HEK293T (cell line): ENCODE data around the gene SMIM36.

ENCODE experiments used
- CTCF ChIA-PET: fragments of 350-600 bp; formaldehyde crosslinking; extraction: SDS; loops from one replicate; lab custom pipeline; 2021; ENCODE audit warnings: antibody characterized with exemption, inconsistent platforms; lab: Yijun Ruan, JAX
- POLR2A ChIA-PET: fragments of 350-600 bp; formaldehyde crosslinking; extraction: SDS; loops from one replicate; lab custom pipeline; 2020; ENCODE audit warnings: antibody characterized with exemption, inconsistent platforms; lab: Yijun Ruan, JAX
- DNase-seq: peaks from one replicate; pipeline ENCODE4 v3.0.0; 2012; ENCODE audit warnings: mixed read lengths; ENCODE audit errors: extremely low spot score
- ARNT ChIP-seq: fragments of 450-650 bp; IDR thresholded peaks from 2 replicates; pipeline ENCODE4 v1.6.1; 2017; ENCODE audit warnings: mild to moderate bottlenecking
- BHLHE40 ChIP-seq: fragments of 450-650 bp; IDR thresholded peaks from 2 replicates; pipeline ENCODE4 v1.6.1; 2016; ENCODE audit warnings: mild to moderate bottlenecking, moderate library complexity, borderline replicate concordance
- CTBP1 ChIP-seq: fragments of 450-650 bp; IDR thresholded peaks from 2 replicates; pipeline ENCODE4 v1.6.1; 2016; ENCODE audit warnings: borderline replicate concordance
- ELF4 ChIP-seq: fragments of 450-650 bp; IDR thresholded peaks from 2 replicates; pipeline ENCODE4 v1.6.1; 2017; ENCODE audit warnings: antibody characterized with exemption
- FOXA1 ChIP-seq: fragments of 450-650 bp; IDR thresholded peaks from 2 replicates; pipeline ENCODE4 v1.6.1; 2016; ENCODE audit warnings: mild to moderate bottlenecking
- FOXK2 ChIP-seq: fragments of 450-650 bp; IDR thresholded peaks from 2 replicates; pipeline ENCODE4 v1.6.1; 2016; ENCODE audit warnings: mild to moderate bottlenecking
- FOXM1 ChIP-seq: fragments of 450-650 bp; IDR thresholded peaks from 2 replicates; pipeline ENCODE4 v1.6.1; 2017; ENCODE audit warnings: mild to moderate bottlenecking, borderline replicate concordance
- HDGF ChIP-seq: fragments of 450-650 bp; IDR thresholded peaks from 2 replicates; pipeline ENCODE4 v1.6.1; 2017; ENCODE audit warnings: antibody characterized with exemption, borderline replicate concordance
- L3MBTL2 ChIP-seq: fragments of 450-650 bp; conservative IDR thresholded peaks from 2 replicates; pipeline ENCODE4 v1.6.1; 2016; ENCODE audit warnings: mild to moderate bottlenecking
- LEF1 ChIP-seq: fragments of 450-650 bp; IDR thresholded peaks from 2 replicates; pipeline ENCODE4 v1.6.1; 2017; ENCODE audit warnings: mild to moderate bottlenecking, borderline replicate concordance
- NFRKB ChIP-seq: fragments of 450-650 bp; IDR thresholded peaks from 2 replicates; pipeline ENCODE4 v1.6.1; 2016; ENCODE audit warnings: mild to moderate bottlenecking, moderate library complexity
- PKNOX1 ChIP-seq: fragments of 450-650 bp; IDR thresholded peaks from 2 replicates; pipeline ENCODE4 v1.6.1; 2016
- SP1 ChIP-seq: fragments of 450-650 bp; IDR thresholded peaks from 2 replicates; pipeline ENCODE4 v1.6.1; 2017
- SUZ12 ChIP-seq: fragments of 450-650 bp; IDR thresholded peaks from 2 replicates; pipeline ENCODE4 v1.6.1; 2016; ENCODE audit warnings: mild to moderate bottlenecking
- TARDBP ChIP-seq: fragments of 450-650 bp; IDR thresholded peaks from 2 replicates; pipeline ENCODE4 v1.6.1; 2016
- ZNF384 ChIP-seq: fragments of 450-650 bp; IDR thresholded peaks from 2 replicates; pipeline ENCODE4 v1.6.1; 2016

SMIM36 gene

GRCh38 chr17:55416470-55417052 lies 94.7 kb downstream of the SMIM36 start:
- ChIA-PET POLR2A (no interaction called here), CTCF (no interaction called here)
- TF ChIP-seq BHLHE40 (no peak), SUZ12 (no peak)
- no peak for DNase-seq

GRCh38 chr17:55416000-55416399 lies 95.3 kb downstream of the SMIM36 start:
- no peak for DNase-seq
- POLR2A ChIA-PET = no interaction called here
- TF ChIP-seq ZNF384 = no peak
- no peak for TF ChIP-seq ARNT
- TF ChIP-seq FOXK2 = no peak
- no peak for TF ChIP-seq FOXM1
- no peak for TF ChIP-seq BHLHE40
- TF ChIP-seq LEF1 = no peak
- no peak for TF ChIP-seq L3MBTL2
- no peak for TF ChIP-seq ELF4
- no peak for TF ChIP-seq SUZ12
- TF ChIP-seq FOXA1 = no peak
- no peak for TF ChIP-seq HDGF
- CTCF ChIA-PET = no interaction called here

DNA sequence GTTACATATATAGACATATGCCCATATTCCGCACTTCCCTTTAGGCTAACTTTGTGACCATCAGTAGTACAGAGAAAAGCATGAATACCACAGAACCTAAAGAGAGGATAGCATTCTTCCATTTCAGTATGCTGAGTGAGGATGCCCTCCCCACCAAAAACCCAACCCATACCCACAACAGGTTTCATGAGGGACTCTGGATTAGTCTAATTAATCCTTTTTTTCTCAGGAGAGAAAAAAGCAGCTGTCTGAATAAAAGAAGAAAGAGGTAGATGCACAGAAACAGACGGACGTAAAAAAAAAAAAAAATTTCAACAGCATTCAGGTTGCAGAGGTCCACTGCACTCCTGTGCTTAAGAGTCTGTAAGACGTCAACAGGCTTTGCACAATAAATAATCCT lies 96.3 kb downstream of the SMIM36 start:
- DNase-seq = no peak
- ChIA-PET CTCF (no interaction called here), POLR2A (no interaction called here)
- TF ChIP-seq PKNOX1 = no peak

DNA sequence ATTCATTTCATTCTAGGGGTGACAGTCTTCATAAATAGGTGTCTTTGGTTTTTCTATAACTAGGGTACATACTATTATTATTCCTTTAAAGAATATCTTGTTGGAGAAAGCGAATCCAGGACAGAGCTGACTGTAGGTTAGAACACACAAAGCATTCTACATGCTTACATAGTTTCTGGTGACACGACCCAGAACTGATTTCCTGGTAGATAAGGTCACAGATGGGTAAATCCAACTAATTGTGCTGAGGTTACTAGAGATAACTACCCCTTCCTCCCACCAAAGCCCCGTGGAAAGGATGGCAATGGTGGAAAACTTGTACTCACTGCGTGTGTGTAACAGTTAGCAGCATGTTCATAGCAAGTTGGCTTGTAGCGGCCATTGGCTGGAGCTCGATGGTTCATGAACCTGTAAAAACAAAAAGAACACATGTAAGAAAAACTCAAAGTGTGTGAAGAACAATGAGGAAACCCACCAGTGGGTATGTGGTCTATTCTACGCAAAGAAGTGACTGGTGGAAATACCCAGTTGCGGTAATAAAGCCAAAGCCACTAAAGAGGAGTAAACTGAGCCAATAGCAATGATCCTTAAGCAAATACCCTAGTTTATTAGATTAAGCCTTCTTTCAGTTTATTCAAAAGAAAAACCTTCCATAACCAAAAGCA lies 97.3 kb downstream of the SMIM36 start:
- ChIA-PET POLR2A (no interaction called here), CTCF (interaction anchor here (0.6 kb wide), 1 partner anchor 20 kb away, joined by 3 read pairs; no protein-coding TSS in a partner anchor)
- no peak for DNase-seq
- TF ChIP-seq TARDBP (no peak), FOXK2 (no peak)

DNA sequence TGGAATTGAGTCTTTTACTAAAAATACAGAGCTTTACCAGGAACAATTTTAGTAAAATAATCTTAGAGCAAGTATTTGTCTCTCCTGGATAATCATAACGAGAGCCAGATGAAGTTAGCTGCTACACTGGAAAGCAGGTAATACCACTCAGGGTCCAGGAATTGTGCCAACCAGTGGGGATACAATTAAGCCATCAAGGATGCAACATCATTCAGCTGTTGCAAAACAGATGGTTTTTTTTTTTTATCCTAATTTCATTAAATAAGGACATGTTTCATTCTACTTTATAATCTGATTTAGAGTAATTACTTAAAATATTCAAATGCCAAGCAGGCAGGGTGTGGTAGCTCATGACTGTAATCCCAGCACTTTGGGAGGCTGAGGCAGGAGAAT lies 99.8 kb downstream of the SMIM36 start:
- no peak for DNase-seq
- ChIA-PET POLR2A (no interaction called here), CTCF (no interaction called here)
- no peak for TF ChIP-seq TARDBP
- no peak for TF ChIP-seq ZNF384
- TF ChIP-seq PKNOX1 = no peak
- no peak for TF ChIP-seq SP1
- no peak for TF ChIP-seq CTBP1
- TF ChIP-seq HDGF = no peak
- no peak for TF ChIP-seq LEF1
- no peak for TF ChIP-seq FOXK2
- no peak for TF ChIP-seq SUZ12

GRCh38 chr17:55410722-55411462 lies 100.4 kb downstream of the SMIM36 start:
- POLR2A ChIA-PET = interaction anchor here (0.6 kb wide), 1 partner anchor 48 kb away, joined by 3 read pairs; no protein-coding TSS in a partner anchor
- no peak for TF ChIP-seq ELF4
- no peak for TF ChIP-seq NFRKB
- no peak for TF ChIP-seq BHLHE40
- no peak for TF ChIP-seq TARDBP
- TF ChIP-seq SUZ12 = no peak
- no peak for TF ChIP-seq ARNT
- TF ChIP-seq HDGF = no peak
- no peak for TF ChIP-seq SP1
- TF ChIP-seq ZNF384 = no peak
- TF ChIP-seq LEF1 = no peak
- TF ChIP-seq L3MBTL2 = no peak
- TF ChIP-seq FOXK2 = no peak
- no peak for TF ChIP-seq CTBP1
- no peak for TF ChIP-seq FOXA1
- no peak for TF ChIP-seq PKNOX1
- no peak for TF ChIP-seq FOXM1
- no peak for DNase-seq
- CTCF ChIA-PET = no interaction called here
